HG03097 (cell line): ENCODE measurements around the gene ATG7.
"Not testable (repeated sequence)": the region's sequence is repeated elsewhere in the genome, so short reads cannot be mapped to it uniquely, and the experiment has no call there.

Source experiments
- ATAC-seq: cut with Tn5 transposase; IDR thresholded peaks from one replicate; pipeline ENCODE4 v1.9.1; 2021; ENCODE audit not compliant: unreplicated experiment, low FRiP score

ATG7 gene

DNA sequence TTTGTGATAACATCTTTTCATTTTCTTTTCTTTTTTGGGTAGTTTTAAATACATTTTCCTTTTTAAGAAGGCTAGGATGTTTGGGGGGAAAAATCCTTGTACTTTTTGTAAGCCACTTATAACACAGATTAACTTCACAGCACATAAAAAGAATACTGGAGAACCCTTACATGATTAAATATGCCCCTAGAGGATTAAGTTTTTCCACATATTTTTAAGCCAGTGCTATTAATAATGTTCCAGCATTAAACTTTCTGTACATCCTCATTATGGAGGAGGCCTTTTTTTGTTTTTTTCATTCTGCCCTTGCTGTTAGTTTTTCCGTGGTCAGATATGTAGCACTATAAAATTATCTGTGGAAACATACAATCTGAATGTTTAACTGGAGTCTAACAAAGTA lies 147.9 kb downstream of the ATG7 start:
- no peak for ATAC-seq

DNA sequence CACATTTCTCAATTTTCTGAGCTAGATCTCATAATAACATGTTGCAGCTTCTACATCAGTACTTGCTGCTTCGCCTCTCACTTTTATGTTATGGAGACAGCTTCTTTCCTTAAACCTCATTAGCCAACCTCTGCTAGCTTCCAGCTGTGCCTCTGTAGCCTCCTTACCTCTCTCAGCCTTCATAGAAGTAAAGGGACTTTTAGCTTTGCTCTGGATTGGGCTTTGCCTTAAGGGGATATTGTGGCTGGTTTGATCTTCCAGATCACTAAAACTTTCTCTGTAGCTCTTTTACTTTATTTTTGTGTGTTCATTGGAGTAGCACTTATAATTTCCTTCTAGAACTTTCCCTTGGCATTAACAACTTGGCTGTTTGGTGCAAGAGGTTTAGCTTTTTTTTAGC lies 150.1 kb downstream of the ATG7 start:
- no peak for ATAC-seq

DNA sequence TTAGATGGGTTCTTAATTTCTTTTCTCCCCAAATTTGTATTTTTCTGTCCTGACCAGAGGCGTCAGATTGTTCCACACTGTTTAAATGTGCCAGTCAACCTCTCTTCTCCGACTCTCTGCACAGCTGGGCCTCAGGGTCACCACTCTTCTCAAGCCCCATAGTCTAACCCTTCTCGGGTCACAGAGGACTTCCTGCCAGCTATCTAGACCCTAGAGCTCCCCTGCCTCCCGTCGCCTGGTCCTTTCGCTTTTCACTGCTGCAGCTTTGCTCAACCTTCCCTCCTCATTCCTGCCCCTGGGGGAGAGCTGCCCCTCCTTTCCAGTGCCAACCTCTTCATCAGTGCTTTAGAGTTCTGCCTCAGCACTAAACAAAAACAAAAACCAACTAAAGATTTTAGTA lies 151.7 kb downstream of the ATG7 start:
- no peak for ATAC-seq

DNA sequence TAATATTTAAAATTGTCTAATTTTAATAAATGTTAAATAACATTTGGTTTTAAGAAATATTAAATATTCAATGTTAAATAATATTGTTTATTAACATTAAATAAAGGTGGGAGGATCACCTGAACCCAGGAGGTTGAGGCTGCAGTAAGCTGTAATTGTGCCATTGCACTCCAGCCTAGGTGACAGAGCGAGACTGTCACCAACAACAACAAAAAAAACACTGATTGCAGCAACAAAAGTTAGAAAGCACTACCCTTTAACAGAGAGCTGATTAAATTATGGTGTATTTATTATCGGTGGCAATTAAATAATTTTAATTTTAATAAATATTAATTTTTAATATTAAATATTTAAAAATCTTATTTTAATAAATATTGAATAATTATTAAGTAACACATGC lies 152.1 kb downstream of the ATG7 start:
- ATAC-seq: no peak

DNA sequence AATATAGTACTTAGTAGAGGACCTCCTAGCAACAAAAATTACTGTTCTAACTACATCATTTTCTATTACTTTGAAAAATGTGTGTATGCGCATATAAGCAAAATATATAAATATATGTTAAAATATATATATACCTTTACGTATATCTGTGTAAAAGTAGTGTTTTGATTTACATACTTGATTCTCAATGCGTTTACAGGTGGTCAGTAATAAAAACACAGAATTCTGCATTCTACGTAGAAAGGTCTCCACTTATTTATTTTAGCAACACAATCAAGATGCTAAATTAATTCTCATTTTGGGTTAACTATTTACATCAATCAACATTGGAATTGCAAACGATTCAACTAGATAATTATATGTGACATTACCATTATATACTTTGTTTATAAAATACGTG lies 158.0 kb downstream of the ATG7 start:
- ATAC-seq: no peak

DNA sequence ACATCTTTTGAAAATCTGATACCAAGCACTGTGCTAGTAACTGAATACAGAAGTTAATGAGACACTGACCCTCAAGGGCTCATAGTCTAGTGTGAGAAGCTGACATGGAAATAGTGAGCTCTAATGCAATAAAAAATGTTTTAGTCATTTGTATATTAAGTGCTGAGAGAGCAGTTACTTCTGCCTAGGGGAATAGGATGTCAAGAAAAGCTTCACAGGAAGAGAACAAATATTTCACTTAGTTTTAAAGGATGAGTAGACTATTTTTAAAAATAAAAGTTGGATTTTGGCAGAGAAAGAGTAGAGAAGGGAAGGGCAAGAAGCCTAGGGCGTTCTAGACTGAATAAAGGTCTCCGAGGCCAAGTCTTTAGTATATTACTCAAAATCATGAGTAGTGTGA lies 158.4 kb downstream of the ATG7 start:
- no peak for ATAC-seq

DNA sequence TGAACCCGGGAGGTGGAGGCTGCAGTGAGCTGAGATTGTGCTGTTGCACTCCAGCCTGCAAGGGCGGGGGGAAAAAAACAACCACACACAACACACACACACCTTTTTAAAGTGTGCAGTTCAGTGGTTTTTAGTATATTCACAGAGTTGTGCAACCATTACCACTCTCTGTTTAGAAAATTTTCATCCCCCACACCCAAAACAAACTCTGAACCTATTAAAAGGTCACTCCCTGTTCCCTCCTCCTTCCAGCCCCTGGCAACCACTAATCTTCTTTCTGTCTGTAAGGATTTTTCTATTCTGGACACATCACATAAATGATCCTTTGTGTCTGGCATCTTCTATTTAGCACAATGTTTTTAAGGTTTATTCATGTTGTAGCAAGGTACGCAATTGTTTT lies 159.1 kb downstream of the ATG7 start:
- ATAC-seq: no peak

DNA sequence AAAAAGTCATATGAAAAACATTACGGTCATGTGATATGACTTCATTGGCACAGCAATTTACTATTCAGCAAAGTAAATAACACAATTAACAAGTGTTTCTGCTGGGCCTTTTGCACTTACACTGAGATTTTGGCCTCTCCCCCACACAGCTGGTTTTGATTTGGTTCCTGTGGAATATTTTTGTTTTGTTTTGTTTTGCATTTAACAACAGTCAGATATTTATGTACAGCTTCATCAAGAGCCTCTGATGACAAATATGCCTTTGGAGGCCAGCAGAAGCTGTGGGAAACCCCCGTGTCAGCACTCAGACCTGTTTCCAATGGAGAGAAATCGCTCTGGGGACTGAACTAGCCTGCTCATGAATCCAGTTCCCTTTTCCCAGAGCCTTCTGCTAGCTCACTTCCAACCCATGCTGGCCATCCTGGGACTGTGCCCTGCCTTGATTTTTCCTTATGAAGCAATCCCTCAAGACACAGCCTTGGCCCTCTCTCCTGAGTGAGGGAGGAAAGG lies 161.9 kb downstream of the ATG7 start:
- ATAC-seq: no peak

DNA sequence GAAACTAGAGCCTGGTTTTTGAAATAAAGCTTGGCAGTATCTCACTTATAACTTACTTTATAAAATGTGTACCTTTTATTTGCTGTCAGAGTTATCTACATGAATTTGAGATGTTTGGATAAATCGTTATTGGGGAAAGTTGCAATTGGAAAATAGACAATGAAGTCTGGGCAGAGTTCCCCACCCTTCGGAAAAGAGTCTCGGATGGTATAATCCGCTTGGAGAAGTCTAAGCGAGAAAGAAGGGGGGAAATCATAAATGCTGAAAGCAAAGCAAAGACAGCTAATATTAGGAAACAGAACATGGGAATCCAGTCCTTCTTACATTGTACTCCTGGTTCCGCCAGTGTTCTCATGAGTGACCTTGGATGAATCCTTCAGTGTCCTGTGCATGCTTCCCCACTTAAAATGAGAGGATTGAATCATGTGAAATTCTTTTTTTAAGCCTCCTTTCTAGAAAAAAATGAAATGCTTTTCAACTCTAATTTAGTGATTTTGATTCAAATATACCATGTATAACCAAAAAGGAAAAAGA lies 162.4 kb downstream of the ATG7 start:
- ATAC-seq: no peak

DNA sequence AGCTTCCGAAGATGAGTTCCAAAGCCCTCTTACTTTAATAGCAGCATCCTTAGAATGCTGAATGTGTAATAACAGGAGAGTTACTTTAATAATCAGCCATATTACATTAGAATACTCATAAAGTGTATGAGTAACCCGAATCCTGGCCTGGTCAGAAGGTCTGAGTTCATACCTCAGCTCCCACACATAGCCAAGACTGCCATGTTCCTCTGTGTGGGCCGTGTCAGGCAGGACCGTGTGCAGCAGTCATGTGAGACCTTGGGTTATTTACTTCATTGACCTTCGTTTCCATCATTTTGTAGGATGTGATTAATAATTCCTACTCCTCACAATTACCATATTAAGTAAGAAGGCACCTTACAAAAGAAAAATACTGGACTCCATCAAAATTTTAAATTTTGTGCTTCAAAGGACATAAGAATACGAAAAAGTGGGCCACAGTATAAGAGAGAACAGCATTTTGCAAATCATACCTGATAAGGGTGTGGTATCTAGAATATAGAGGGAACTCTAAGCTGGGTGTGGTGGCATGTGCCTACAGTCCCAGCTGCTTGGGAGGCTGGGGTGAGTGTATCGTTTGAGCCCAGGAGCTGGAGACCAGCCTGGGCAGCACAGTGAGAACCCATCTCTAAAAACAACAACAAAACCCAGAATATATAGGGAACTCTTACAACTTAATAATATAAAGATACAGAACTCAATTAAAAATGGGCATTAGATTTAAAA lies 163.4 kb downstream of the ATG7 start:
- ATAC-seq: no peak

DNA sequence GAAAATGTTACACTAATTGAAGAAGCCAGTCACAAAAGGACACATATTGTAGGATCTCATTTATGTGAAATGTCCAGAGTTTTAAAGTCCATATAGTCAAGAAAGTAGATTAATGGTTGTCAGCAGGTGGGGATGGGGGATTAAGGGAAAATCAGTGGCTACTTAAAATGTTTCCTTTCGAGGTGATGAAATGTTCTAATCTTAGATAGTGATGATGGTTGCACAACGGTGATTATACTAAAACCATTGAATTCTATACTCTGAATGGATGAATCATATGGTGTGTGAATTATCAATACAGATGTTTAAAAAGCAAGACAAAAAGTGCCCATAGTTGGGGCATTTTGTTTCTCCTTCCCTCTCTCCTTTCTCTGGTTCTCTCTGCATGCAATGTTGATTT lies 164.6 kb downstream of the ATG7 start:
- ATAC-seq: no peak

DNA sequence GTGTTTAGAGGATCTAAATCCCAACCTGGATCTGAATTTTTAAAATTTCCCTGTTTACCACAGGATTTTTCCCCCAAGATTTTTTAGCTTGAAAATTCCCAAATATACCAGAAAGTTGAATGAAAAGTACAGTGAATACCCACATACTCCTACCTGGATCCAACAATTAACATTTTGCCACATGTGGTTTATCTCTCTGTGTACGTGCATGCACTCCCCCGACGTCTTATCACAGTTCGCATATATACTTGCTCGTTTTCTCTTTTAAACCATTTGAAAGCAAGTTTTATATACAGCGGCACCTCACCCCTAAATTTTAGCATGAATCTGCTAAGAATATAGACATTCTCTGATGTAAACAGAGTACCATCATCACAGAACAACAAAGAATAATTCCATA lies 165.3 kb downstream of the ATG7 start:
- ATAC-seq: no peak

DNA sequence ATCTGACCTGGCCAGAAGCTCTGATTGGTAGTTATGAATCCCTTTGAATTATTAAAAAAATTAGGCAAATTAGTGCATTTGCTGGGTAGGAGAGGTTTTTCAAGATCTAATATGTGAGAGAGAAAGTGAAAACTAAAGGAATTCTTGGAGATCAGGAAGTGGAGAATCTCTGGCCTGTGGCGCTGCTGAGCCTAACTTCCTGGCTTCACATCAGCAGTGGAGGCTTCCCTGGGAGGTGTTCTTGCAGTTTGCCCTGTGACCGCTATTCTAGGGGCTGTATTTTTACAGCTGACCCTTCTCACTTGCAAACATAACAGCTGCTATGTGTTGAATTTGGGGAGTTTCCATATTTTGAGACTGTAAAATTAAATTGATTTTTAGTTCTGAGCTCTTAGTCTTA lies 166.4 kb downstream of the ATG7 start:
- ATAC-seq: no peak

DNA sequence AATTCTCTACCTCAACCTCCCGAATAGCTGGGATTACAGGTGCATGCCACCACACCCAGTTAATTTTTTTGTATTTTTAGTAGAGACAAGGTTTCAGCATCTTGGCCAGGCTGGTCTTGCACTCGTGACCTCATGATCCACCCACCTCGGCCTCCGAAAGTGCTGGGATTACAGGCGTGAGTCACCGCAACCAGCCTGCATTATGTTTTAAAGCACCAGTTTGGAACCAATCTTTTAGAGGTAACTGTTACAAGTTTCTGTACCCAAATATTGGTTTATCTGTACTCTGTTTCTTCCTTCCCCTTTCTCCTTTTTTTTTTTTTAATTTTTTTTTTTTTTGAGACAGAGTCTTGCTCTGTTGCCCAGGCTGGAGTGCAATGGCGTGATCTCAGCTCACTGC lies 169.1 kb downstream of the ATG7 start:
- ATAC-seq: not testable (repeated sequence)

DNA sequence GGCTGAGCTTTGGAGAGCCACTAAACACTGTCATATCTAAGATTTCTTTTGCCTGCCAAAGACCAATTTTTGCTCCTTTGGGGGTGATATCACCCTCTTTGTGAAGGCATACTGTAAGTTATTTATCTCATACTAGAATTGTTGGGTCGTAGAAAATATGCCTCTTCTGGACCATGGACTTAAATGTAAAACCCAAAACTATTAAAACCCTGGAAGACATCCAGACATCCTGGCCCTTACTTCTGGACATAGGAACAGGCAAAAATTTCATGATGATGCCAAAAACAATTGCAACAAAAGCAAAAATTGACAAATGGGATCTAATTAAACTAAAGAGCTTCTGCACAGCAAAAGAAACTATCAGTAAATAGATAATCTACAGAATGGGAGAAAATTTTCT lies 172.2 kb downstream of the ATG7 start:
- ATAC-seq: no peak

DNA sequence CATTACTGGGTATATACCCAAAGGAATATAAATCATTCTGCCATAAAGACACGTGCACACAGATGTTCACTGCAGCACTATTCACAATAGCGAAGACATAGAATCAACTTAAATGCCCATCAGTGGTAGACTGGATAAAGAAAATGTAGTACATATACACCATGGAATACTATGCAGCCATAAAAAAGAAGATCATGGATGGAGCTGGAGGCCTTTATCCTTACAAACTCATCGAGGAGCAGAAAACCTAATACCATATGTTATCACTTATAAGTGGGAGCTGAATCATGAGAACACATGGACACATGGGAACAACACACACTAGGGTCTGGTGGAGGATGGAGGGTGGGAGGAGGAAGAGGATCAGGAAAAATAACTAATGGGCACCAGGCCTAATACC lies 173.0 kb downstream of the ATG7 start:
- not testable (repeated sequence) for ATAC-seq

DNA sequence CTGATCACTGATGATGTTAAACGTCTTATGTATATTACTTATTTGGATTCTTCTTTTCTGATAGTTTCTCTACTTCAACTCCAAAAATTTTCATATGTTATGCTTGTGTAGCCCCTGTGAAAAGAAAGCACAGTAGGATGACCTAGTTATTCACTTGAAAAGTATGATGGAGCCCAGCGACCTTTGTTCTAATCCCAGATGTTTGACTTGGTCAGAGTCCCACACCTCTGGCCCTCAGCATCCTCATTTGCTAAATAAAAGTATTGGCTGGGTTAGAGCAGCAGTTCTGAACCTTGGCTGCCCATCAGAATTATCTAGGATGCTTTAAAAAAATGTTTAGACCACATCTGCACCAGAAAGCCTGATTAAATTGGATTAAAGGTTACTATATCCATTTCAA lies 173.7 kb downstream of the ATG7 start:
- no peak for ATAC-seq

DNA sequence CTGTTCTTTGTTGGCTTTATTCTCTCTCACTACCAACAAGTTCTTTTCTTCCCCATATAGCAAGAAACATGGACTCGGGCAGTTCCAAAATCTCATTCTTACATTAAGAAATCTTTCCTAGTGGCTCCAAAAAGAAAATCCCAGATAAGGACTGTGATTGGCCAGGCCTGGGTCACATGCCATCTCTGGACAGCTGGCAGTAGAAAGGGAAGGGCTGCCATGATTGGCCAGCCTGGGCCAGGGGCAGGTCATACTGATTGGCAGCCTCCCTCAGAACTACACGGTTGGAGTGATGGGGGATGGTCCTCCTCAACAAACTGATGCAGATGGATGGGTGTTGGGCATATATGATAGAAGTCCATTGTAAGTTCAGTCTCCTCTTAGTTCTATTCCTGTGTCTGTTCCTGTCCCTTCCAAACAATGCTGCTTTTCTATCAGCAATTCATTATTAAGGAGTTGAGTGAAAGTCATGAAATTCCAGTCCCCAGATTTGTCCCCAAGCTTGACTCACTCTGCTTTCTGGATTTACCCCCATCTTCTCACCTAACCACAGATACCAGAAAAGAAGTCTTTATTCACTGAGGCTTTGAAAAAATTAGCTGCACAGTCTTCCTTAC lies 175.5 kb downstream of the ATG7 start:
- no peak for ATAC-seq

DNA sequence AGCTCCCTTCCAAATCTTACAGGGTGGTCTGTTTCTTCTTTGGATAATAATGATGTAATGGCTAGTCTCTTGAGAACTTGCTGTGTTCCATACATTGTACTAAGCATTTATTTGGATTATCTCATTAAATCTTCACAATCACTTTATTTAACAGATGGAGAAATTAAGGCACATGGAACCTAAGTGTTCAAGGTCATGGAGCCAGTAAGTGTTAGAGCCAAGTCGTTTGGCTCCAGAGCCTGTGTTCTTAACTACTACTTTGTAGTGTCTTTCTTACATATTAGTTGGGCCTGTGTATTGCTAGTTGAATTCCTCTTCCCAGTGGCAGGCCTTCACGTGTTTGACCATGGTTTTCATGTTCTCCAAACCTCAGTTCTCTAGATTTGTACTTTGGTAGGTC lies 177.8 kb downstream of the ATG7 start:
- no peak for ATAC-seq

DNA sequence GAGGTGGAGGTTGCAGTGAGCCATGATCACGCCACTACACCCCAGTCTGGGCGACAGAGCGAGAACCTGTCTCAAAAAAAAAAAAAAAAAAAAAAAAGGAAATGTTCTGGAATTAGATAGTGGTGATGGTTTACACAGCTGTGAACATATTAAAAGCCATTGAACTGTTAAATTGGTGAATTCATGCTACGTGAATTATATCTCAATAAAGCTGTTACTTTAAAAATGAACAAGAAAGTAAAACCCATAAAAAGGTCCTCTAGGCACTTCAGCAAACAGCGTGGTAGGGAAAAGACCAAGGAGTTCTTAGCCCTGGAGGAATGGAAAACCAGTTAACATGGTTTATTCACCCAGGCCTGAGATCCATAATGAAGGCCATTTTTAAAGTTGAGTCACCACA lies 180.1 kb downstream of the ATG7 start:
- no peak for ATAC-seq

DNA sequence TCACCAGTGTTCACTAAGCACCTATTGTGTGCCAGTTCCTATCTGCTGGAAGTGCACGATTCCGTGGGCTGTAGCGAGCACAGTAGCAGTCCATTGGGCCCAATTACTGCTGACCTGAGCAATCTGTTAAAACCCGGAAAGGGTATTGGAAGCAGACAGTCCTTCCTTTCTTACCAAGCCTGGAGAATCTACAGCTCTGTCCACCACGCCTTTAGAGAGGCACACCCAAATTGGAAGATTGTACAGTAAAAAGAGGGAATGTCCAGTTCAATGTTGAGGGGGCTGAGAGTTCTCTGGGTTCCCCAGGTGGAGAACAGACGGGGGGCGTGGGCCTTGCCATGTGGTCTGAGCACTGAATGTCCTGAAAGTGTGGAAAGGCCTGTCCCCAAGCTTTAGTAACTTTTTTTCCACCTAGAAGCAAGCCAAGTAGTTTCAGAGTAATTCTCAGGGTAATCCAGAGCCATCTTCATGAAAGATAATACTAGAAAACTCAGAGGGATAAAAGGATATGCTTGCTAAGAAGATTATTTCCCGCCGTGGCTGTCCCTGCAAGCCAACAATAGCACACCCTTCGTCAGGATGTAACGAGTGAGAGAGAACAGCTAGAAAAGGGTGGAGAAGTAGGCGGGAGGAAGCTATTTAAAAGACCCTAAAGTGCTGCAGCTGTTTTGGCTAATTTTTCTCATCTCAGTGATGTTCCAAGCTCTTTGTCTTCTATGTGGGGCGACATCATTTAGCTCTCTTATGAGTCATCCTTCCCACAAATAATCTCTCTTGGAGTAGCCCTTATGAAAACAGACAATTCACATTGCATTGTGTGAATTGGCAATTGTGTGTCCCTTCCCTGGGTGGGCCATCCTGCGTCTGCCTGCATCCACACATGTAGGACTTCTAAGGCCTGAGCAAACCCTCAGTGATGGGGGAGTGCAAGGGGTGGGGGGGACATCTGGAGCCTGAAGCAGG lies 181.0 kb downstream of the ATG7 start:
- ATAC-seq: no peak
